GM18520 (cell line): ENCODE measurements around the gene ARL16.
"Not testable (repeated sequence)": the region's sequence is repeated elsewhere in the genome, so short reads cannot be mapped to it uniquely, and the experiment has no call there.

ENCODE experiments used
- ATAC-seq: cut with Tn5 transposase; IDR thresholded peaks from one replicate; pipeline ENCODE4 v1.9.1; 2021; ENCODE audit not compliant: unreplicated experiment

Gene ARL16

DNA sequence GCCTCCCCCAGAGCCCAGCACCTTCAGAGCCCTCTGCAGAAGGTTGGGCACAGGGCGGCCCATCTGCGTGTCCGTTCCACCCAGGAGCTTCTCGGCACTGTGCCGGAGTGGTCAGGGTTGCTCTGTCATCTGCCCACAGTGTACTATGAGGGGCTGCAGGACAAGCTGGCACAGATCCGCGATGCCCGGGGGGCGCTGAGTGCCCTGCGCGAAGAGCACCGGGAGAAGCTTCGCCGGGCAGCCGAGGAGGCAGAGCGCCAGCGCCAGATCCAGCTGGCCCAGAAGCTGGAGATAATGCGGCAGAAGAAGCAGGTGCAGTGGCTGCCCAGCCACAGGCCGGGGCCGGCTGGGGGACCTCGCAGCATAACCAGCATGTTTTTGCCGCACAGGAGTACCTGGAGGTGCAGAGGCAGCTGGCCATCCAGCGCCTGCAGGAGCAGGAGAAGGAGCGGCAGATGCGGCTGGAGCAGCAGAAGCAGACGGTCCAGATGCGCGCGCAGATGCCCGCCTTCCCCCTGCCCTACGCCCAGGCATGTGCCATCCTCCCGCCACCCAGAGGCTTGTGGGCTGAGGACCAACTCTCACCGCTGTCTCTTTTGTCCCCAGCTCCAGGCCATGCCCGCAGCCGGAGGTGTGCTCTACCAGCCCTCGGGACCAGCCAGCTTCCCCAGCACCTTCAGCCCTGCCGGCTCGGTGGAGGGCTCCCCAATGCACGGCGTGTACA lies 12.8 kb upstream of the ARL16 start:
- ATAC-seq: no peak

DNA sequence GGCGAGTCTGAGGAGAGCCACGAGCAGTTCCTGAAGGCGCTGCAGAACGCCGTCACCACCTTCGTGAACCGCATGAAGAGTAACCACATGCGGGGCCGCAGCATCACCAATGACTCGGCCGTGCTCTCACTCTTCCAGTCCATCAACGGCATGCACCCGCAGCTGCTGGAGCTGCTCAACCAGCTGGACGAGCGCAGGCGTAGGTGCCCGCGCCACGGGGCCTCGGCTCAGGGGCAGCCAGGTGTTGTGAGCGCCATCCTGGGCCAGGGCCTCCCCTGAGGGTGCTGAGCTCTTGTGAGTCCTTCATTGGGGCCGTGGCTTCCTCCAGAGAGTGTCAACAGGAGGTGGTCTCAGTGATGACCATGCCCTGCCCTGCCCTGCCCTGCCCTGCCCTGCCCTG lies 12.2 kb upstream of the ARL16 start:
- ATAC-seq: no peak

DNA sequence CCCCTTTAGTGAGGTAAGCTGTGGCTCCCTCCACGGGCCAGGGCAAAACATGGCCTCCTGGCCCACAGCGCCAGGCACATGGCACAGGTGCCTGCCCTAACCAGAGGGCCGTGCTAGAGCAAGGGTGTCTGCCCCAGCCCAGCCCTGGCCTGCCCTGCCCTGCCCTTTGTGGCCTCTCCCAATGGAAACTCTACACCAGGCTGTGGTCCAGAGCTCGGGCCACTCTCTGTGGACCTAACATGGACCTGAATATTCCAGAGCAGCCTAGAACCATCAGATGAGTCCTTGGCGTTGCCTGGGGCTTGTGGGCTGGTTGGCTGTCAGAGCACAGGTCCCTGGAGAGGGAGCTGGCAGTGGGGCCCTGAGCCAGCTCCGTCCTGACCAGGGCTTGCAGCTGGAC lies 11.6 kb upstream of the ARL16 start:
- no peak for ATAC-seq

DNA sequence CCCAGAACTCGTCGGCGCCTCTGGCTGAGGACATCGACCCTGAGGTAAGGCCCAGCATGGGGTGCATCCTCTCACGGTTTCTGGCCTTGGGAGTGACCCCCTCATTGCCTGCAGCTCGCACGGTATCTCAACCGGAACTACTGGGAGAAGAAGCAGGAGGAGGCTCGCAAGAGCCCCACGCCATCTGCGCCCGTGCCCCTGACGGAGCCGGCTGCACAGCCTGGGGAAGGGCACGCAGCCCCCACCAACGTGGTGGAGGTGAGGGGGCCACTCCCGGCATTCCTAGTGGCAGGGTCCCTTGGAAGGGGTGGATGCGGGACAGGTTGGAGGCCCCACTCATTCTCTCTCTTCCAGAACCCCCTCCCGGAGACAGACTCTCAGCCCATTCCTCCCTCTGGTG lies 11.2 kb upstream of the ARL16 start:
- ATAC-seq: no peak

DNA sequence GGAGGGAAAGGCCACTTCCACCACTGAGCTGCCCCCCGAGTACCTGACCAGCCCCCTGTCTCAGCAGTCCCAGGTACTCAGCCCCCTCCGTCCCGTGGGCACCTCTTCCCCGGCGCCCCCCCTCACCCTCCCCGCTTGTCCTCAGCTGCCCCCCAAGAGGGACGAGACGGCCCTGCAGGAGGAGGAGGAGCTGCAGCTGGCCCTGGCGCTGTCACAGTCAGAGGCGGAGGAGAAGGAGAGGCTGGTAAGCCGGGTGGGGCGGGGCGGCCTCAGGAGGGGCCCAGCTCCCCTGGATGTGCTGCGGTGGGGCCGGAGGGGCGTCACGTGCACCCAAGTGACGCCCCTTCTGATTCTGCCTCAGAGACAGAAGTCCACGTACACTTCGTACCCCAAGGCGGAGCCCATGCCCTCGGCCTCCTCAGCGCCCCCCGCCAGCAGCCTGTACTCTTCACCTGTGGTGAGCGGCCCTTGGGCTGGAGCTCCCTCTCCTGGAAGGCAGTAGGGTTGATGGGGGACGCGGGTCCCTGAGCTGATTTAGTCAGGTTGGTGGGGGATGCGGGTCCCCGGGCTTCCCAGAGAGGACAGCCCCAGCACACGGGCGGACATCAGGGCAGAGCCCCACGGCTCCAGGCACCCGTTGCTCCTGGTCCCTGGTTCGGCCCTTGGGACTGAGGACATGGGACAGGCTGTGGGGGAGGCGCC lies 10.1 kb upstream of the ARL16 start:
- ATAC-seq: no peak

DNA sequence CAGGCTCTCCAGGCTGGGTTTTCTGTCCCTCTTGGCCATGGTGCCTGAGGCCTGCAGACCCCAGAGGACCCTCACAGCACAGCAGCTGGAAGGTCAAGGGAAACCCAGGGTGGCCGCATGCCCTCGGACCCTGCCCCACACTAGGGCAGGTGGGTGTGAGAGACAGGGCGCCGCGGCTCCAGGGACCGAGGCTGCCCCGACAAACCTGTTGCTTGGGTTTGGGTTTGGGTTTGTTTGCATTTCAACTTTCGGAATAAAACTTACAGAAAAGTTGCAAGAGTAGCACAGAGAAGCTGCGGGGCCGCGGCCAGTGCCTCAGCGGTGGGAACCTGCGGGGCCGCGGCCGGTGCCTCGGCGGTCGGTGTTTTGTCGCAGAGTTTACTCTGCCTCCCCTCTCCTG lies 8.0 kb upstream of the ARL16 start:
- ATAC-seq: no peak

DNA sequence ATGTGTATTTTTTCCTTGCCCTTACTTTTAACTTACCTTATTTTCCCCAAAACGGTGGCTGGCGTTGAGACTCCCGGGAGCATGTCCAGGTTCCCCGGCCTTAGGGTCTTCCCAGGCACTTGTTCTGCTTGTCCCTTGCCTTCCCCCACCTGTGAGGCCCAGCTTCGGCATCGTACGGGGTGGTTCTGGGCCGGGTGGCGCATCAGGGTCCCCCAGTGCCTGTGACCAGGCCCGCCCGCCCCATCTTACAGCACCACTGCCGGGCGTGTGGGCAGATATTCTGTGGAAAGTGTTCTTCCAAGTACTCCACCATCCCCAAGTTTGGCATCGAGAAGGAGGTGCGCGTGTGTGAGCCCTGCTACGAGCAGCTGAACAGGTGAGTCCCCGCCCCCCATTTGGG lies 7.6 kb upstream of the ARL16 start:
- no peak for ATAC-seq

DNA sequence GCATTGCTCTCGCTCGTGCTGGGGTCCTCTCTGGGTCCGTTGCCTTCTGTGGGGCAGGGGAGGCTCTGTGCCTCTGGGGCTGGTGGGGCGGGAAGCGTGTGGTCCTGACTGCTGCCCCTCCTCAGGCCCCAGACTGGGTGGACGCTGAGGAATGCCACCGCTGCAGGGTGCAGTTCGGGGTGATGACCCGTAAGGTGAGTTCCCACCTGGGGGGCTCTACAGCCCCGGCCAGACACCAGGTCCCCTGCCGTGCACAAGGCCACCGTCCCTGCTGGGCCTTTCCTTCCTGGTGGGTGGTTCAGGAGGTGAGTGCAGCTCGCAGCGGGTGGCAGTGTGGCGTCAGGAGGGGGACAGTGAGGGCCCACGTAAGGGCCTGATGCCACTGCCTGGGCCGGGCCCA lies 7.0 kb upstream of the ARL16 start:
- no peak for ATAC-seq

DNA sequence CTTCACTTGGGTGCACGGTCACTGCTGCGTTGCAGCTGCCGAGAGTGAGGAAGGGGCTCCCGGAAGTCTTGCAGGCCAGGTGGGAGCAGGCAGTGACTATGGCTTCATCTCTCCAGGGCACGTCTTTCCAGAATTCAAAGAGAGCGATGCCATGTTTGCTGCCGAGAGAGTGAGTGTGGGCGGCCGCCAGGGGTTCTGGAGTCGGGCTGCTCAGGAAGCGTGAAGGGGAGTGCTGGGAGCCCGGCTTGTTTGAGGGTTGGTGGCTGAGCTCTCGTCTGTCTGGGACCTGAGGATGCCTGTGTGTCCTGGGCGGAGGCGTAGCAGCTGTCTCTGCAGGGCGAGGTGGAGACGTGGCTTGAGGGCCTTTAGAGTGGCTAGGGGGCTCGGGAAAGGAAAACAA lies 6.5 kb upstream of the ARL16 start:
- no peak for ATAC-seq

DNA sequence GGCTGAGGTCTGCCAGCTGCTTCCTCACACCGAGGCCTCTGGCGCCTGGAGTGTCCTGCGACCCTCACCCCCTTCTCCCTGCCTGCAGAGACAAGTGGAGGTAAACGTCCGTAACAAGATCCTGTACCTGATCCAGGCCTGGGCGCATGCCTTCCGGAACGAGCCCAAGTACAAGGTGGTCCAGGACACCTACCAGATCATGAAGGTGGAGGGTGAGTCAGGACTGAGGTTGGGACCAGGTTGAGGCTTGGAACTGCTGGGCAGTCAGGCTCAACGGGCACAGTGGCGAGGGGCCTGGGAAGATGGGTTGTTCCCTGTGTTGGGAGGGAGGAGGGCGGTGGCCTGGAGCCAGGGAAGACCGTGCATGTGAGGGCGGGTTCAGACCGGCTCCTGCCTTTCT lies 5.0 kb upstream of the ARL16 start:
- no peak for ATAC-seq

DNA sequence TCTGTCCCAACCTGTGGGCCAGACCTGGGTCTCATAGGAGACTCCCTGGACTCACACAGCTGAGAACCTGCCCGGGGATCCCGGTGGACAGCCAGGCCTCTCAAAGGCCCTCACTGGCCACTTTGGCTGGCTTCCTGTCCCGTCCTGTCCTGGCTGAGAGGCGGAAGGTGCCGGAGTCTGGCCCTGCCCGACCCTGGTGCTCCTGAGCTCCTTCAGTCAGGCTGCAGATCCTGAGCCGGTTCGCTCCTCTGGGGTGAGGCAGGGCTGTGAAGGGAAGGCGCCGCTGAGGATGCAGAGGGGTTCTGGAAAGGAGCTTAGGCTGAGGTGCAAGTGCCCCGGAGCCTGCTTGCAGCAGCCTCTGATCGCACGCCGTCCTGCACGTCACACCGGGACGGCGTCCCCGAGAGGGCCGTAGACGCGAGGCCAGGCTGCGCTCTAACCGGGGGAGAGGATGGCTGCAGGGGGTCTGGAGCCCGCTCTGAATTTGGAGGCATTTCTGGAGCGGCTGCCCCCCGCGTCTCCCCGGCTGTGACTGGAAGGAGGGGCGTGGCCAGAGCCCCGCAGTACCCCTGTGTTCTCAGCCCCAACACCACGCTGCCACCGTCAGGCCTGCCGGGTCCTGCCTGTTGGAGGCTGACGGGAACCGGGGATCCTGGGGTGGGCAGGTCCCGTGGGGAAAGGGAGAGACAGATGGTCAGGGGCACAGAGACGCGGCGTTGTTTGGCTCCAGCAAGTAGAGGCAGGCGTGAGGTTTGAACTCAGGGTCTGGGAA lies 4.4 kb upstream of the ARL16 start:
- ATAC-seq: no peak

DNA sequence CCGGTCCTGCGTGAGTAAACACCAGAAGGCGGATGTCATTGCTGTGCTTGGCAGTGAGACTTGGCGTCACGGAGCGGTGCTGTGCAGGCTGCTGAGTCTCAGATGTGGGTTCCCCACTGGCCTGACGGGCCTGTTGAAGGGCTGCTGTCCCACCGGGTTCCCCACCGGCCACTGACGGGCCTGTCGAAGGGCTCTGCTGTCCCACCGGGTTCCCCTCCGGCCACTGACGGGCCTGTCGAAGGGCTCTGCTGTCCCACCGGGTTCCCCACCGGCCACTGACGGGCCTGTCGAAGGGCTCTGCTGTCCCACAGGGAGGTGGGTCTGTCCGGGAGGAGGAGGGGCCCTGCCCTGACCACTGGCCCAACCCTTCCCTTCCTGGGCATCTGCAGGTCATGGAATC lies 3.0 kb upstream of the ARL16 start:
- no peak for ATAC-seq

DNA sequence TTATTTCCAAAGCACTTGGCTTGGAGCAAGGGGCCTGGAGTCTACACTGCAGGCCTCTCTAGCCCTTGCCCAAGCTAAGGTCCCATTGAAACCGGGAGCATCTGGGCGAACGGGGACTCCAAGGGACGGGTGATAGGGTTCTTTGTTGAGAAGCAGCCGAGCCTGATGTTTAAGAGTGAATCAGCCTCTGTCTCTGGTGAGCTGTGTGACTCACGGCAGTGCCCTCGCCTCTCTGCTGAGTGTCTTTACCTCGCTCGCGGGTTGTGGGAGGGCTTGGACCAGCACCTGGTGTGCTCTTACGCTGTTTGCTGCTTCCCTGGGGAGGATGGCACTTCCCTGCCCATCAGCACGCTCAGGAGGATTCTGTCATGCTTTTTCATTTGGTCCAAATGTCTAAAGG lies 1.5 kb upstream of the ARL16 start:
- ATAC-seq: no peak

DNA sequence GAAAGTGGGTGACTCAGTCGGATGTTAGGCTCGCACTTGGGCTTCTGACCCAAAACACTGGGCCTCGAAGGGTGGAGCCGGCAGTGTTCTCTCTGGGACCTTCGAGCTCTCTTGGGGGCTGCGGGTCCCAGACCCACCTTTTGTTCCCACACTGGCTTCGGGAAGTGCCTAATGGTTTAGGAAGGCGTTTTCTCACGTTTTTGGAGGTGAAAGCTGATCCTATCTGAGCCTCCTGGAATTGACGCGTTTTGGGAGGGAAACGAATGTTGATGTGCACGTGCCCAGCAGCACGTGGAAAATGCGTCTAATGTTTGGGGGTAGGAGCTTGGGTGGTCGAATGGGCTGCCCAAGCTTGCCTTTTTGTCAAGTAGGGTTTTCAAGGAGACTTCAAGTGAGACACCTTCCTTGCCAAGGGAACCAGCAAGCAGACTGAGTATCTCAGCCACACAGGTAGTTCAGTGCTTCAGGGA lies 880 bp upstream of the ARL16 start:
- ATAC-seq: no peak

DNA sequence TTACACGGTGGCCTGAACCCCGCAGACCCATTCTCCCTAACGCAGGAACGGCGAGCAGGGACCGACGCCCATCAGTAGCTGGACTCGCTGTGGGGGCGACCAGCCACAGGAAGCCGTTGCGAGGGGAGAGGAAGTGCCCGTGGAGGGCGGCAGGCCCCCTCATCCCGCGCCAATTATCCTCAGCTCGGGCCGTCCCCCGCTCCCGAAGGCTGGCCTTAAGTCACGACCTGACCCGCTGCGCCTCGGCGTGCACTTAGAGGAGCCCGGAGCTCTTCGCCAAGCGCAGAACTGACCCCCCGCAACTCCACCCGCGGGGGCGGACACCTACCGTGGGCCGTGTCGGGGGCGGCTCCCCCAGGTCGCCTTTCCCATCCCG lies 401 bp downstream of the ARL16 start:
- no peak for ATAC-seq

DNA sequence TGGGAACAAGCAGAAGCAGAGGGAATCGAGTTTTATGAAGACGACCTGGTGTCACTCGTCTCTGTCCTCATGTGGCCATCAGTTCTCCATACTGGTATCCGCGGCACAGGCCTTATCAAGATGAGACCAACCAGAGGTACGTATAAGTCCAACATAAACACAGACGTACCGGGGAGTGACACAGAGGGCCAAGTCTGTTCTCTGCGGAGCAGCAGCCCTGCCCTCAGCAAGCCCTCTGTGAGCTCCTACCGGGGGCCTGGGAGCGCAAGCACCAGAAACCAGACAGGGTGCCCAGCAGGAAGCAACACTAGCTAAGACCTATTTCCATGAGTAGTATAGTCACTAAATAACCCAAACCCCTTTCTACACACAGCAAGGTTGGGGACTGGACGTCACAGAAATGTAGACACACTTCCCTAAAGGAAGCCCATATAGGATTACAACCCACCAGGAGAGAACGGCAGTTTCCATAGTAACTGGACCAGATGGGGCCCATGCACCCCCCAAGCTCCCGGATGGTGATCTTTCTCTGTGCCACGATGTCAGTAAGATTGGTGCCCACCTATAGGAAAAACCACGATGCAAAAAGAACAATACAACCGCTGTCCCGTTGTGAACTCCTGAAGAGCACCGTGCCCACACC lies 911 bp downstream of the ARL16 start:
- ATAC-seq: no peak

DNA sequence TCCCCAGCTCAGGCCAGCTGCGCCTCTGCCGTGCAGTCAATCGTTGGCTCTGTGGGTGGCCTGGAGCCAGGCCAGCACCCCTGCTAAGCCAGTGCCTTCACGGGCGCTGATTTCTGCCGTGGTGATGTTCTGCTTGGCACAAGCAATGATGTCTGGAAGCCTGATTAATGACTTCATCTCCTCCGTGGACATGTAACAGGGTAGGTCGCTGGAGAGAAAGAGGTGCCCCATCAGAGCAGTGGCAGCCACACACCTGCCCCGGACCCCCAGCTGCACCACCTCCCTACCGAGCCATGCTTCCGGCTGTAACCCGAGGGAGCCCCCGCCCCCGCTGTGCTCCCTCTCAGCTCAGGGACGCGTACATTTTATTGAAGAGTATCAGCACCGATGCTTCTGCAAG lies 1.9 kb downstream of the ARL16 start:
- ATAC-seq: no peak

DNA sequence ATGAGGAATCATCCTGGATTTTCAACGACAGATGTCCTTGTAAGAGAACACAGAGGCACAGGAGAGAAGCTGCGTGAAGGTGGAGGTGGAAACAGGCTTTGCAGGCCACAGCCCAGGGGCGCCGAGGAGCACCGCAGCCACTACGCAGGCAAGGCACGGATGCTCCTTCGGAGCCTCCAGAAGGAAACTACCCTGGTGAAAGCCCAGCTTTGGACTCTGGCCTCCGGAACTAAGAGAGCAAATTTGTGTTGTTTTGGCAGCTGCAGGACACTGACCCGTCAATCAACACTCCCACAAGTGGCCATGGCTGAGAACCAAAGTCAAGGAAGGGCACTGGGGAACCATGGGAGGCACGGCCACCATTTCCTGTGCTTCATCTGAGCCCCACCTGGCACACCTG lies 3.4 kb downstream of the ARL16 start:
- no peak for ATAC-seq

DNA sequence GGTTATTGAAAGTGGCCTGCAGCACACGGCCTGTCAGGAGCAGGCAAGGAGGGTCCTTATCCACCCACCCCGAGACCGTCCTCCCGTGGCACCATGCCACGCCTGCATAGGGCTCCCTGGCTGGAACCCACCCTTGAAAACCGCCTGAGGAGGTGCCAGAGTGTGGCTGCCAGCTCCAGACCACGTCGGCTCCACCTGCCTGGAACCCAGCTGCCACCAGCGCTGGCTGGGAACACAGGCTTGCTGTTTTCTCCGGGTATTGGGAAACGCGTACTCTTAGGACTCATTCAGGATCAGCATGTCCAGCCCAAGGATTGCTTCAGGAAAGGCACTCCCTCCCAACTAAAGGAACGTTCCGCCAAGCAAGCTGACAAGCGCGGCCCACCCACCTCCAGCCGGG lies 6.7 kb downstream of the ARL16 start:
- no peak for ATAC-seq

DNA sequence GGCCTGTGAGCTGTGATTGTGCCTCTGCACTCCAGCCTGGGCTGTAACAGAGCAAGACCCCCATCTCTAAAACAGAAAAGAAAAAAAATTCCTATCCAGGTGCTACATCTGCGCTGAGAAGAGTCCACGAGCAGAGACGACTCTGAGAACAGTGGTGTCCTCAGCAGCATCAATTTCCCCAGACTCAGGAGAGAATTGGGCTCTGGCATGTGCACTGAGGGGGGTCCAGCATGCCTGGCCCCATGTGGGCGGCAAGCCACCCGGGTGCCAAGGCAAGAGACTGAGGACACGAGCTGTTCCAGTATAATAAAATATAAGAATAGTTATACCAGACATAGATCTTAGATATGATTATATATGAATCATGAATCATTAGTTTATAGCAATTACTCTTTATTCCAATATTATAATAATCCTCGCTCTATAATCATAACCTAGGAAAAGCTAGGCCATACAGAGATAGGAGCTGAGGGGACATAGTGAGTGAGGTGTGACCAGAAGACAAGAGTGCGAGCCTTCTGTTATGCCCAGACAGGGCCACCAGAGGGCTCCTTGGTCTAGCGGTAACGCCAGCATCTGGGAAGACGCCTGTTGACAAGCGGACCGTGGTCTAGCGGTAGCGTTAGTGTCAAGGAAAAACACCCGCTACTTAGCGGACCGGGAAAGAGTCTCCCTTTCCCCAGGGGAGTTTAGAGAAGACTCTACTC lies 7.9 kb downstream of the ARL16 start:
- not testable (repeated sequence) for ATAC-seq
